ENCODE data around the gene LYSMD4. TPM values are rescaled to one million over a fixed set of nuclear protein-coding genes. Genes with fewer than 3 reads are reported as not detected.

The LYSMD4 gene
- total and polyA plus RNA-seq, 4 donors, result 1.9 to 14.3 (median 10.0) TPM

DNA sequence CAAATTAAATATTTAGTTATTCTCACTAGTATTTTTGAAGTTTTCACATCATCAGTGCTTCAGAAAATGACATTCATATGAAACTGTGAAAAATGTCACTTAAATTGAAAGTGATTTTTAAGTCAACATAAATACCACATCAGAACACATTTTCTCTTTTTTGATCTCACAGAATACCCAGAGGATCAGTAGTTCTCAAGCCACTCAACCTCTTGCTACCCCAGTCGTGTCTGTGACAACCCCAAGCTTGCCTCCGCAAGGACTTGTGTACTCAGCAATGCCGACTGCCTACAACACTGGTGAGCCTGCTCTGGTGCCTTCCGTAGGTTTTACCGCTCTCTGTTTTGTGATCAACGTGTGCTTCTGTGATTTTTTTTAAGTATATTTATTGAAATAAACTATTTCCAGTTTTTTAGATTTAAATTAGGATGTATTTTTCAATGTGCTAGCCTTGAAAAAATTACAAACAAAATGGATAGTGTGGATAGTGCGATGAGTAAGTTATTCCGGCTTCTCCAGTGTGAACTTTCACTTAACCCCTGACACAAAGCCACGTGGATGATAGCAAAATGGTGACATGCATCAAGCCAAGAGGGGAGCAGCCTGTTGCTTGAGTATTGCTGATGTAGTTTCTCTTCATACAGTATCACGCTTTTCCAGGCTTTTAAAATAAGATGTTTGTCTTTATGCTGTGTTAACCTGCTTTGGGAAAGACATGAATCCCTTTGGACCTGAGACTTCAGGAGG, 26.5 kb downstream of the LYSMD4 start:
- WGBS, 2 donors, result 77 to 80% methylated on average over 10 of the region's 10 CpGs
- peaks cover 0 to 3% of the 10 kb centered on the region in 2 donors for H3K4me1 ChIP-seq (ENCODE audit: control insufficient read depth in 1 of 2, insufficient read depth in 2 of 2, low read length in 2 of 2)
- no peak for DNase-seq
- no peak overlapping the region for H3K4me3 ChIP-seq (ENCODE audit: low read length in 2 of 2)
- H3K36me3 ChIP-seq (ENCODE audit: control insufficient read depth in 1 of 2, insufficient read depth in 2 of 2, low read length in 1 of 2), result peaks cover 0 to 4% of the 10 kb centered on the region in 2 donors
- no peaks in the 10 kb centered on the region for H3K27me3 ChIP-seq (ENCODE audit: control insufficient read depth in 1 of 2, insufficient read depth in 2 of 2, low read length in 1 of 2)
- no peak for ATAC-seq (ENCODE audit: low FRiP score)
- H3K9me3 ChIP-seq (ENCODE audit: control insufficient read depth, low read length), result no peaks in the 10 kb centered on the region
- intact Hi-C loops (cut with DNase I), result loop anchor here (5.0 to 10.0 kb wide), 2 partner anchors 262 to 419 kb away; no protein-coding TSS in a partner anchor
- peak overlapping the region; percentile 64 to 77 for H3K27ac ChIP-seq (ENCODE audit: low read depth in 1 of 2, low read length in 2 of 2)

DNA sequence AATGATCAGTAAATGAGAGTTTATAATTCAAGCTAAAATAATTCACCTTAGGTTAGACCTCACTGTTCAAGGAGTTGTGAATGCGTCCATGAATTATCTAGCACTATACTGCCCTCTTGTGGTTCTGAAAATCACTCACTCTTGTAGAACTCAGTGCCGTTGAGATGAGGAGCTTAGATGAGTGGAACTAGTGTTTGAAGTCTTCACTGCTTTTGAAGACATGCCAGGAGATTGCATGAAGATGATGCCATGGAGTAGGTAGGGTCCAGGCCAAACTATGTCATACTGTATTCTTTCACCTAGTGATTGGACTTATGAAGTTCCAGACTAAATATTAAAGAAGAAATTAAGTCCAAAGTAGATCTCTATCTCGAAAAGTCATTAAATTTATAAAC, 28.8 kb downstream of the LYSMD4 start:
- ATAC-seq (ENCODE audit: low FRiP score) (peak; percentile 90), DNase-seq (no peak)
- Histone ChIP-seq H3K4me3 (ENCODE audit: low read length in 2 of 2) (no peak overlapping the region), H3K27ac (ENCODE audit: low read depth in 1 of 2, low read length in 2 of 2) (no peak overlapping the region), H3K27me3 (ENCODE audit: control insufficient read depth in 1 of 2, insufficient read depth in 2 of 2, low read length in 1 of 2) (no peaks in the 10 kb centered on the region), H3K9me3 (ENCODE audit: control insufficient read depth, low read length) (no peaks in the 10 kb centered on the region), H3K4me1 (ENCODE audit: control insufficient read depth in 1 of 2, insufficient read depth in 2 of 2, low read length in 2 of 2) (peaks cover 0 to 3% of the 10 kb centered on the region in 2 donors), H3K36me3 (ENCODE audit: control insufficient read depth in 1 of 2, insufficient read depth in 2 of 2, low read length in 1 of 2) (no peaks in the 10 kb centered on the region)
- WGBS, 2 donors, result 26 to 29% methylated on average over 3 of the region's 3 CpGs
- intact Hi-C loops (cut with DNase I), result loop anchor here in 1 of 2 donors (5.0 to 10.0 kb wide), 2 partner anchors 137 to 260 kb away; partner anchors contain the start of gene MEF2A

DNA sequence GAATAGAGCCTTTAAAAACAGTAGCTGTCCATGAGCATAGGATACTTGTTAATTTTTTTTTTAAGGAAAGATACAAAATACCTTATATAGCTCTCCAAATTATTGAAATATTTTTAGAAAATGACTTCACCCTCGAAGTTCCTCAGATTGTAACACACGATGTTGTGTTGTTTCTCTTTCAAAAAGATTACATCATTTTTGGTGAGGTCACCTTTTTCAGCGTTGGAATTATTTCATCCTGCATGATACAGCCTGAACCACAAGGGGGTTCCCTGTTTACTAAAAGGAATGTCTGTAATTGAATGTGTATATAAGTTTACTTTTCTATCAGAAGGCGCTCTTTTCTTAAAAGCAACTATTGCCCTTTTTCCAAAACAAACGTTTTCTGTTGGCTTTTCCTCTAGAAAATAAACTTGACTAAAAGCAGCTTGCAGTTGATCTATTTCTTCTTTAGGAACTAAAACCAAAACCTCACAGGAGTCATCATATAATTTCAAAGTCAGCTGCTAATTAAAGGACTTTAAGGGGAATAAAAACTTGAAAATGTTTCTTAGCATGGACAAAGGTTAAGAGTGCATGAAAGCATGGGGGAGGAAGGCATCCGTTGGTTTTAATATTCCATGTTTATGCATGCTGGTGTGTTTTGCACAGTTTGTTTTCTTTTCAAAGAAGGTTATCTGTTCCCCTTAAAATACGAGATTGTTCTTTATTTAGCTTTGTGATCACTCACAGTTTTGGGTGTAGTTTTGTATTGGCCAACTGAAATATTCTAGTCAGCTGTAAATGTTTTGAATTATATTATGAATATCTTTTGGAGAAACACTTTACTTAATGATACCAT, 29.4 kb downstream of the LYSMD4 start:
- no peak for DNase-seq
- Histone ChIP-seq H3K9me3 (ENCODE audit: control insufficient read depth, low read length) (no peaks in the 10 kb centered on the region), H3K36me3 (ENCODE audit: control insufficient read depth in 1 of 2, insufficient read depth in 2 of 2, low read length in 1 of 2) (no peaks in the 10 kb centered on the region), H3K4me1 (ENCODE audit: control insufficient read depth in 1 of 2, insufficient read depth in 2 of 2, low read length in 2 of 2) (no peaks in the 10 kb centered on the region), H3K27me3 (ENCODE audit: control insufficient read depth in 1 of 2, insufficient read depth in 2 of 2, low read length in 1 of 2) (no peaks in the 10 kb centered on the region), H3K4me3 (ENCODE audit: low read length in 2 of 2) (peak overlapping the region in 1 of 2 donors; percentile 48), H3K27ac (ENCODE audit: low read depth in 1 of 2, low read length in 2 of 2) (peak overlapping the region in 1 of 2 donors; percentile 60)
- 3% methylated on average over 7 of the region's 7 CpGs for WGBS, 2 donors
- peak; percentile 85 for ATAC-seq (ENCODE audit: low FRiP score)
- intact Hi-C loops (cut with DNase I), result loop anchor here in 1 of 2 donors (5.0 to 10.0 kb wide), 2 partner anchors 137 to 259 kb away; partner anchors contain the start of gene MEF2A

DNA sequence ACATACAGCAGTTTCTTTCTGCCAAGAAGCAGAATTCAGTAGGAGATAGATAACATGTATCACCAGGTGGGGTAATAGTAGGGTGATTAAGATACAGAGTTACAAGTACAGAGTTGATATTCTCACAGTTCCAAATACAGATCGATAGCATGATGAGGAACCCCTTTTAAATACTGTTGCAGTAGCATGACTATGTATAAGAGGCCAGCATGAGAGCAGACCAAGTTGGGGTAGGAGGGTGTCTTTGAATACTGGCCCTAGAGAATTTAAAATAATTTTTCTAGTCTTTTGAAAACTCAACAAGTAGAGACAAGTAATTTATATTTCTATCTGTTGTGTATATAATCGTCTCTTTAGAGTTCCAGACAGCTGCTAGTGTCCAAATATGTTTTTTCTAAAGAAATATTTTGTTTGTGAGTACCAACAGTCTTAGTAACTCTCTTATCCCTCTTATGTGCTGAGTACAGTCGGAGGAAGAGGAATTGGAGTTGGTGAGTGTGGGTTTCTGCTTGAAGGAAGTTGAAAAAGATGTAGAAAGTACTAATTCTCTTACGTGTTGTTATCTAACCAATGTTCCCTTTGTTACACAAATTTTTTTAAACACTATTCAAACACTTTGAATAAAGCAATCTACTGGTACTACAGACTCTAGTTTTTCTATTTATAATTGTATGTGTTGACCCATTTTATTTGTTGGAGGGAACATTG, 30.2 kb downstream of the LYSMD4 start:
- Histone ChIP-seq H3K27ac (ENCODE audit: low read depth in 1 of 2, low read length in 2 of 2) (no peak overlapping the region), H3K36me3 (ENCODE audit: control insufficient read depth in 1 of 2, insufficient read depth in 2 of 2, low read length in 1 of 2) (no peaks in the 10 kb centered on the region), H3K4me3 (ENCODE audit: low read length in 2 of 2) (no peak overlapping the region), H3K27me3 (ENCODE audit: control insufficient read depth in 1 of 2, insufficient read depth in 2 of 2, low read length in 1 of 2) (no peaks in the 10 kb centered on the region), H3K4me1 (ENCODE audit: control insufficient read depth in 1 of 2, insufficient read depth in 2 of 2, low read length in 2 of 2) (no peaks in the 10 kb centered on the region), H3K9me3 (ENCODE audit: control insufficient read depth, low read length) (no peaks in the 10 kb centered on the region)
- no peak for DNase-seq
- peak; percentile 6 for ATAC-seq (ENCODE audit: low FRiP score)
- intact Hi-C loops (cut with DNase I), result loop anchor here in 1 of 2 donors (5.0 to 10.0 kb wide), 2 partner anchors 136 to 258 kb away; partner anchors contain the start of gene MEF2A
- 37 to 39% methylated on average over 4 of the region's 4 CpGs for WGBS, 2 donors

DNA sequence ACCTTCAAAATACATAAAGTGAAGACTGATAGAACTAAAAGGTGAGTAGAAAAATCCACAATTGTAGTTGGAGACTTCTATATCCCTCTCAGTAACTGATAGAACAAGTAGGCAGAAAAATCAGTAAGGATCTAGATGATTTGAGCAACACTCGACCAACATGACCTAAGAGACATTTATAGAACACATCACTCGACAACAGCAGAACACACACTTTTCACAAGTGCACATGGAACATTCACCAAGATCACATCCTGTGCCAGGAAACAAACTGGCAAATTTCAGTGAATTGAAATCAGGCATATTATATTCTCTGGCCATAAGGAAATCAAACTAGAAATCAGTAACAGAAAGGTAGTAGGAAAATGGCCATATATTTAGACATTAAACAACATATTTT, 37.1 kb downstream of the LYSMD4 start:
- Histone ChIP-seq H3K4me1 (ENCODE audit: control insufficient read depth in 1 of 2, insufficient read depth in 2 of 2, low read length in 2 of 2) (no peaks in the 10 kb centered on the region), H3K27me3 (ENCODE audit: control insufficient read depth in 1 of 2, insufficient read depth in 2 of 2, low read length in 1 of 2) (no peaks in the 10 kb centered on the region), H3K4me3 (ENCODE audit: low read length in 2 of 2) (no peak overlapping the region), H3K27ac (ENCODE audit: low read depth in 1 of 2, low read length in 2 of 2) (no peak overlapping the region), H3K36me3 (ENCODE audit: control insufficient read depth in 1 of 2, insufficient read depth in 2 of 2, low read length in 1 of 2) (peaks cover 4 to 5% of the 10 kb centered on the region in 2 donors), H3K9me3 (ENCODE audit: control insufficient read depth, low read length) (no peaks in the 10 kb centered on the region)
- DNase-seq, result no peak
- 40 to 50% methylated on average over 2 of the region's 2 CpGs for WGBS, 2 donors
- ATAC-seq (ENCODE audit: low FRiP score), result no peak
- intact Hi-C loops (cut with DNase I), result no loop called here

DNA sequence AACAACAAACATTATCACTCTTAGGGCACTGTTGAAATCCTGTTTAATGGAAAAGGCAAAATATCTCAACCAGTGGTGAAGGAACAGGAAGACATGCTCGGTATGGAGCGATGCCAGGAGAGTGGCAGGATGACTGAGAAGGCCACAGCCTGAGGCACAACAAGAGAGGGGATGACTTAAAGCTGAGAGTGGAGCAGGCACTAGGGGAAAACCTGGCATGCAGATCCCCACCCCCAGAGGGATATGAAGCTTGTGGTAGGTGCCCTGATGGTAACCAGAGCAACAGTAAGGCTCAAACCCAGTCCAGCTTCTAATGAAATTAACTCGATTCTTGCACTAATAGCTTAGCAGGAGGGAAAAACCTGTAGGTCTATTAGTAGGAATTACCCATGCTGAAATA, 40.4 kb downstream of the LYSMD4 start:
- ATAC-seq (ENCODE audit: low FRiP score) (no peak), DNase-seq (no peak)
- Histone ChIP-seq H3K9me3 (ENCODE audit: control insufficient read depth, low read length) (no peaks in the 10 kb centered on the region), H3K27me3 (ENCODE audit: control insufficient read depth in 1 of 2, insufficient read depth in 2 of 2, low read length in 1 of 2) (no peaks in the 10 kb centered on the region), H3K27ac (ENCODE audit: low read depth in 1 of 2, low read length in 2 of 2) (no peak overlapping the region), H3K36me3 (ENCODE audit: control insufficient read depth in 1 of 2, insufficient read depth in 2 of 2, low read length in 1 of 2) (peaks cover 4 to 5% of the 10 kb centered on the region in 2 donors), H3K4me3 (ENCODE audit: low read length in 2 of 2) (no peak overlapping the region), H3K4me1 (ENCODE audit: control insufficient read depth in 1 of 2, insufficient read depth in 2 of 2, low read length in 2 of 2) (no peaks in the 10 kb centered on the region)
- WGBS, 2 donors, result 93 to 94% methylated on average over 3 of the region's 3 CpGs
- intact Hi-C loops (cut with DNase I), result no loop called here

DNA sequence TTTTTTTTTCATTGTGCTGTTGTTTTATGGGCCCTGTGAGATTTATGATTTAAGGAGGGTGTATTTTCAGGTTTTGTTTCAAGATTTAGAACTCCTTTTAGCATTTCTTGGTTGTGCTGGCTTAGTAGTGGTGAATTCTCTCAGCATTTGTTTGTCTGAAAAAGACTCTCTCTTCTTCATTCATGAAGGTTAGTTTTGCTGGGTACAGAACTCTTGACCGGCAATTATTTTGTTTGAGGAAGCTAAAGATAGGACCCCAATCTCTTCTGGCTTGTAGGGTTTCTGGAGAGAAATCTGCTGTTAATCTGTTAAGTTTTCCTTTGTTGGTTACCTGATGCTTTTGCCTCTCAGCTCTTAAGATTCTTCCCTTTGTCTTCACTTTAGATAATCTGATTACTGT, 46.9 kb downstream of the LYSMD4 start:
- no peak overlapping the region for H3K4me3 ChIP-seq (ENCODE audit: low read length in 2 of 2)
- H3K27me3 ChIP-seq (ENCODE audit: control insufficient read depth in 1 of 2, insufficient read depth in 2 of 2, low read length in 1 of 2), result no peaks in the 10 kb centered on the region
- 94 to 96% methylated on average over 1 of the region's 1 CpG for WGBS, 2 donors
- H3K9me3 ChIP-seq (ENCODE audit: control insufficient read depth, low read length), result no peaks in the 10 kb centered on the region
- ATAC-seq (ENCODE audit: low FRiP score) (no peak), DNase-seq (no peak)
- no peaks in the 10 kb centered on the region for H3K36me3 ChIP-seq (ENCODE audit: control insufficient read depth in 1 of 2, insufficient read depth in 2 of 2, low read length in 1 of 2)
- intact Hi-C loops (cut with DNase I), result no loop called here
- no peak overlapping the region for H3K27ac ChIP-seq (ENCODE audit: low read depth in 1 of 2, low read length in 2 of 2)
- no peaks in the 10 kb centered on the region for H3K4me1 ChIP-seq (ENCODE audit: control insufficient read depth in 1 of 2, insufficient read depth in 2 of 2, low read length in 2 of 2)

DNA sequence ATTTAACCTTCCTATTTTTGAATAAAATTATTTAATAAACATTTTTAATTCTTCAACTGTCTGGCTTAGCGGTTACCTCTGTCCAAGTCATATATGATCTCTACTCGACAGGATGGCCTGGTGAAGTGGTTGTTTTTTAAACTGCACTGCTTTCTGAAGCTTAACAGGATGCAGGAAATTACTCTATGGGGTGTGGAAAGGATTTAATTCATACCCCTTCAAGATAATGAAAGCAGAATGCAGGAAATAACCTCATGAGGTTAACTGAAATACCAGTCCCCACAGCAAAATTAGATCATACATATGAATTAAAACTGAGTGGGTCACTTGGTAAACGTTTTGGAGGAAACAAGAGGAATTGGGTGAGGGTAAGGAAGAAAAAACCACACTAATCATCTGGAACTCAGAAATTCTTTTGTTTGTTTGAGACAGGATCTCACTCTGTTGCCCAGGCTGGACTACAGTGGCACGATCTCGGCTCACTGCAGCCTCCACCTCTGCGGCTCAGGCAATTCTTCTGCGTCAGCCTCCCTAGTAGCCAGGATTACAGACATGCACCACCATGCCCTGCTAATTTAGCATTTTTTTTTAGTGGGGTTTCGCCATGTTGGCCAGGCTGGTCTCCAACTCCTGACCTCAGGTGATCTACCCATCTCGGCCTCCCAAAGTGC, 50.1 kb downstream of the LYSMD4 start:
- Histone ChIP-seq H3K4me3 (ENCODE audit: low read length in 2 of 2) (no peak overlapping the region), H3K4me1 (ENCODE audit: control insufficient read depth in 1 of 2, insufficient read depth in 2 of 2, low read length in 2 of 2) (no peaks in the 10 kb centered on the region), H3K27ac (ENCODE audit: low read depth in 1 of 2, low read length in 2 of 2) (no peak overlapping the region), H3K9me3 (ENCODE audit: control insufficient read depth, low read length) (no peaks in the 10 kb centered on the region), H3K27me3 (ENCODE audit: control insufficient read depth in 1 of 2, insufficient read depth in 2 of 2, low read length in 1 of 2) (no peaks in the 10 kb centered on the region), H3K36me3 (ENCODE audit: control insufficient read depth in 1 of 2, insufficient read depth in 2 of 2, low read length in 1 of 2) (no peaks in the 10 kb centered on the region)
- 76 to 80% methylated on average over 9 of the region's 9 CpGs for WGBS, 2 donors
- ATAC-seq (ENCODE audit: low FRiP score) (no peak), DNase-seq (no peak)
- intact Hi-C loops (cut with DNase I), result no loop called here
